HCT116 (cell line): ENCODE results near the gene CTLA4. TPM values are rescaled to one million over a fixed set of nuclear protein-coding genes. Genes with fewer than 3 reads are reported as not detected.

Experiments used
- ATAC-seq: fragments of 200-7000 bp; cut with Tn5 transposase; 2 replicates; pipeline ENCODE4 v1.9.1; 2020; ENCODE audit warnings: mild to moderate bottlenecking, moderate library complexity
- BruUV-seq: library from RNA; stranded (reverse); fragments of 400-500 nt; replicated peaks from 2 replicates; lab custom pipeline; 2021; lab: Mats Ljungman, UMichigan
- CTCF ChIA-PET: fragments of 300-600 bp; sonication (Branson Sonifier 250); formaldehyde crosslinking; loops from one replicate; lab custom pipeline; 2021; ENCODE audit warnings: antibody characterized with exemption; lab: Charles Lee
- POLR2A ChIA-PET: fragments of 300-600, 350-600 bp; sonication (Branson Sonifier 250); formaldehyde crosslinking; loops from one replicate; lab custom pipeline; 2021; ENCODE audit warnings: antibody characterized with exemption; lab: Charles Lee
- RAD21 ChIA-PET, 2 experiments: fragments of 300-600 bp; sonication (Branson Sonifier 250); formaldehyde crosslinking; loops; one replicate each; lab custom pipeline; 2023; ENCODE audit warnings: low total read pairs in 2 of 2; ENCODE audit not compliant: uncharacterized antibody in 2 of 2, unreplicated experiment in 2 of 2, low non-redundant PET in 1 of 2; lab: Charles Lee
- DNase-seq: peaks from one replicate; pipeline ENCODE4 v3.0.0-alpha.2; 2010; ENCODE audit warnings: low read depth, low spot score
- H2AFZ ChIP-seq: fragments of 200-600 bp; shearing (Covaris generic), sonication (generic); 2 replicates; pipeline ENCODE4 v1.6.1; 2017; ENCODE audit warnings: low read depth, mixed run types, mixed read lengths, antibody characterized with exemption, low read length; ENCODE audit not compliant: poor library complexity, severe bottlenecking
- H3K27ac ChIP-seq: 2 replicates; pipeline ENCODE4 v1.5.1; 2012; ENCODE audit warnings: low read depth, low read length
- H3K27me3 ChIP-seq: fragments of 200-600 bp; sonication (generic); 2 replicates; pipeline ENCODE4 v1.6.1; 2016; ENCODE audit warnings: mixed run types, low read length, mixed read lengths; ENCODE audit not compliant: insufficient read depth
- H3K36me3 ChIP-seq, 2 experiments: fragments of 200-500 bp in 1 of 2; fragments of 200-600 bp in 1 of 2; sonication (Bioruptor generic) in 1 of 2; sonication (generic) in 1 of 2; 2 replicates each; pipeline versions ENCODE4 v1.5.1 to v1.6.1; 2014 to 2016; ENCODE audit warnings: low read length in 2 of 2, inconsistent platforms in 1 of 2, mixed read lengths in 1 of 2, mixed run types in 1 of 2; ENCODE audit not compliant: insufficient read depth in 2 of 2, control insufficient read depth in 1 of 2
- H3K4me1 ChIP-seq, 2 experiments: fragments of 200-600 bp in 1 of 2; sonication (generic) in 1 of 2; 2 replicates each; pipeline versions ENCODE4 v1.5.1 to v1.6.1; 2012 to 2017; ENCODE audit warnings: low read length in 2 of 2, inconsistent platforms in 1 of 2, mild to moderate bottlenecking in 1 of 2, mixed read lengths in 1 of 2, mixed run types in 1 of 2, moderate library complexity in 1 of 2; ENCODE audit not compliant: insufficient read depth in 2 of 2, control insufficient read depth in 1 of 2
- H3K4me2 ChIP-seq: fragments of 200-600 bp; sonication (generic); 2 replicates; pipeline ENCODE4 v1.6.1; 2017; ENCODE audit warnings: mixed run types, low read length, mixed read lengths
- H3K4me3 ChIP-seq, 2 experiments: fragments of 200-600 bp in 1 of 2; sonication (generic) in 1 of 2; replicated peaks in 1 of 2; 2 replicates each; pipeline ENCODE4 v1.5.1; 2011 to 2016; ENCODE audit warnings: low read length in 2 of 2, control low read depth in 1 of 2, low read depth in 1 of 2, mild to moderate bottlenecking in 1 of 2, mixed read lengths in 1 of 2, mixed run types in 1 of 2
- H3K79me2 ChIP-seq: fragments of 200-600 bp; sonication (generic); 2 replicates; pipeline ENCODE4 v1.6.1; 2017; ENCODE audit warnings: mild to moderate bottlenecking, mixed run types, low read length, moderate library complexity, mixed read lengths; ENCODE audit not compliant: insufficient read depth
- H3K9ac ChIP-seq: fragments of 200-600 bp; sonication (generic); 2 replicates; pipeline ENCODE4 v1.6.1; 2016; ENCODE audit warnings: low read length, mixed read lengths
- H3K9me2 ChIP-seq: fragments of 200-600 bp; sonication (generic), shearing (Covaris generic); 2 replicates; pipeline ENCODE4 v1.6.1; 2017; ENCODE audit warnings: mixed run types, mild to moderate bottlenecking, moderate library complexity; ENCODE audit not compliant: insufficient read depth
- H3K9me3 ChIP-seq, 2 experiments: fragments of 200-500 bp in 1 of 2; fragments of 200-600 bp in 1 of 2; sonication (Bioruptor generic) in 1 of 2; sonication (generic) in 1 of 2; 2 replicates each; pipeline ENCODE4 v1.6.1; 2014 to 2017; ENCODE audit warnings: low read length in 2 of 2, mixed read lengths in 2 of 2, inconsistent platforms in 1 of 2, low read depth in 1 of 2, mild to moderate bottlenecking in 1 of 2, mixed run types in 1 of 2, moderate library complexity in 1 of 2; ENCODE audit not compliant: control insufficient read depth in 1 of 2, insufficient read depth in 1 of 2
- H4K20me1 ChIP-seq: fragments of 200-600 bp; sonication (generic), shearing (Covaris generic); 2 replicates; pipeline ENCODE4 v1.6.1; 2017; ENCODE audit warnings: mixed run types, mild to moderate bottlenecking, moderate library complexity; ENCODE audit not compliant: insufficient read depth
- ATF3 ChIP-seq: IDR thresholded peaks from 2 replicates; pipeline ENCODE4 v1.6.1; 2012
- CBX3 ChIP-seq: IDR thresholded peaks from 2 replicates; pipeline ENCODE4 v1.6.1; 2012; ENCODE audit warnings: low read depth
- CEBPB ChIP-seq: IDR thresholded peaks from 2 replicates; pipeline ENCODE4 v1.6.1; 2012; ENCODE audit warnings: low read depth
- CTCF ChIP-seq, 3 experiments: fragments of 200-600 bp in 1 of 3; sonication (generic) in 1 of 3; IDR thresholded peaks in 2 of 3; conservative IDR thresholded peaks in 1 of 3; 2 replicates each; pipeline ENCODE4 v1.5.1; 2012 to 2017; ENCODE audit warnings: low read depth in 2 of 3, low read length in 2 of 3, antibody characterized with exemption in 1 of 3, borderline replicate concordance in 1 of 3, control low read depth in 1 of 3, mild to moderate bottlenecking in 1 of 3, mixed read lengths in 1 of 3, mixed run types in 1 of 3, moderate library complexity in 1 of 3; ENCODE audit not compliant: insufficient read depth in 1 of 3
- EGR1 ChIP-seq: IDR thresholded peaks from 2 replicates; pipeline ENCODE4 v1.6.1; 2012; ENCODE audit warnings: low read depth
- EZH2 ChIP-seq: fragments of 200-600 bp; sonication (generic); IDR thresholded peaks from 2 replicates; pipeline ENCODE4 v1.6.1; 2017; ENCODE audit warnings: antibody characterized with exemption, mixed run types
- EZH2phosphoT487 ChIP-seq: fragments of 200-600 bp; IDR thresholded peaks from 2 replicates; pipeline ENCODE4 v1.6.1; 2018; ENCODE audit warnings: antibody characterized with exemption, borderline replicate concordance
- FOSL1 ChIP-seq: IDR thresholded peaks from 2 replicates; pipeline ENCODE4 v1.6.1; 2012; ENCODE audit warnings: low read depth
- POLR2A ChIP-seq: IDR thresholded peaks from 2 replicates; pipeline ENCODE4 v1.7.0; 2011; ENCODE audit warnings: borderline replicate concordance; ENCODE audit not compliant: insufficient read depth, insufficient read length; ENCODE audit errors: extremely low read depth
- POLR2AphosphoS5 ChIP-seq: IDR thresholded peaks from 2 replicates; pipeline ENCODE4 v1.6.1; 2011; ENCODE audit warnings: mild to moderate bottlenecking, low read depth, low read length, moderate library complexity
- REST ChIP-seq: IDR thresholded peaks from 2 replicates; pipeline ENCODE4 v1.6.1; 2012; ENCODE audit warnings: low read depth
- SIN3A ChIP-seq: IDR thresholded peaks from 2 replicates; pipeline ENCODE4 v1.6.1; 2012; ENCODE audit warnings: low read depth
- SP1 ChIP-seq: IDR thresholded peaks from 2 replicates; pipeline ENCODE4 v1.6.1; 2012; ENCODE audit warnings: low read depth
- TCF7L2 ChIP-seq: IDR thresholded peaks from 2 replicates; pipeline ENCODE4 v1.7.0; 2011; ENCODE audit warnings: borderline replicate concordance, inconsistent platforms; ENCODE audit not compliant: insufficient read depth, insufficient read length; ENCODE audit errors: extremely low read depth
- YY1 ChIP-seq: IDR thresholded peaks from 2 replicates; pipeline ENCODE4 v1.6.1; 2011; ENCODE audit warnings: low read length, low read depth, moderate library complexity, mild to moderate bottlenecking; ENCODE audit not compliant: insufficient replicate concordance; ENCODE audit errors: extremely low read depth
- ZBTB33 ChIP-seq: IDR thresholded peaks from 2 replicates; pipeline ENCODE4 v1.6.1; 2011; ENCODE audit warnings: mild to moderate bottlenecking, low read length, moderate library complexity; ENCODE audit not compliant: insufficient replicate concordance; ENCODE audit errors: extremely low read depth
- ZNF274 ChIP-seq: fragments of 200-500 bp; sonication (Bioruptor generic); IDR thresholded peaks from 2 replicates; pipeline ENCODE4 v1.6.1; 2014; ENCODE audit warnings: mild to moderate bottlenecking, low read depth, low read length, inconsistent platforms
- intact Hi-C: fragments of 100-400 bp; cut with micrococcal nuclease; formaldehyde crosslinking; loops from 2 replicates; pipeline ENCODE4 v1.10.0; 2022
- total RNA-seq: library from RNA; stranded (reverse); gene quantifications from one replicate; pipeline ENCODE4 v1.2.1, GENCODE V29; 2021; ENCODE audit not compliant: unreplicated experiment
- TF ChIP-seq, protein P1 (sequence below): IDR thresholded peaks from 2 replicates; pipeline ENCODE4 v1.6.1; 2012

The CTLA4 gene
- total RNA-seq, 1 experiment from 2014 or later, result 0.37 TPM

DNA sequence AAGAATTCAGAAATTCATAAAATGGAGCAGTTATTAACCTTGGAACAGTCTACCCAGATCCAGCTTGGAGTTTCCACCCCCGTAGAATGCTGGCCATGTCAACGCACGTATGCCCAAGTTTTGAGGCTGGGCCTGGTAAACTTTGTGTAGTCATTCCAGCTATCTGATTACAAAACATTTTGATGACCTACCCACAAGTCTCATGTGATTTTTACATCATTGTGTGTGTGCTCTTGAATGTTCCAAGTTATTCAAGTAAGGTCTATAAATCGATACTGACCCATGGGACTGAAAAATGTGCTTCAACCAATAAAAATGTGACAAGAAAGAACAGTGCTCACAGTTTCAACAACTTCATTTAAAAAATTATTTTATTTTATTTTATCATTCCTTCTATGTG is 36.5 kb downstream of the CTLA4 start:
- Histone ChIP-seq H3K4me1 (no peaks in the 10 kb centered on the region), H4K20me1 (no peaks in the 10 kb centered on the region), H3K9ac (no peak overlapping the region), H3K36me3 (no peaks in the 10 kb centered on the region), H3K4me2 (no peak overlapping the region)
- TF ChIP-seq REST (no peak), ZBTB33 (no peak), FOSL1 (no peak), CTCF (IDR thresholded peaks at IDR 0.05 in 2 of 3, conservative IDR thresholded peaks at IDR 0.05 in 1 of 3; ENCODE audit: borderline replicate concordance in 1 of 3, insufficient read depth in 1 of 3, low read depth in 2 of 3, low read length in 2 of 3) (no peak), SP1 (no peak), EZH2phosphoT487 (no peak), ATF3 (no peak), POLR2AphosphoS5 (no peak), ZNF274 (no peak), POLR2A (no peak), TCF7L2 (no peak), CBX3 (no peak), SIN3A (no peak), YY1 (no peak), EZH2 (no peak), EGR1 (no peak), CEBPB (no peak)
- TF ChIP-seq, protein P1, sequence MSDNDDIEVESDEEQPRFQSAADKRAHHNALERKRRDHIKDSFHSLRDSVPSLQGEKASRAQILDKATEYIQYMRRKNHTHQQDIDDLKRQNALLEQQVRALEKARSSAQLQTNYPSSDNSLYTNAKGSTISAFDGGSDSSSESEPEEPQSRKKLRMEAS, result no peak
- TF ChIP-seq, all 23 proteins: peak for 0
- ChIA-PET POLR2A (no interaction called here), RAD21 (no interaction called here), CTCF (no interaction called here)
- H3K27ac ChIP-seq, result no peak overlapping the region
- intact Hi-C loops, result no loop called here
- H3K4me3 ChIP-seq, result no peak overlapping the region
- ATAC-seq (no peak), DNase-seq (no peak)
- peaks cover 5 to 7% of the 10 kb centered on the region in 2 experiments; a peak in 2 of 4 replicates for H3K9me3 ChIP-seq
- no peak overlapping the region for H2AFZ ChIP-seq
- BruUV-seq, result no TSS peak
- H3K27me3 ChIP-seq, result no peaks in the 10 kb centered on the region
- H3K9me2 ChIP-seq, result no peaks in the 10 kb centered on the region
- H3K79me2 ChIP-seq, result no peaks in the 10 kb centered on the region
